Measurements from ENCODE around the gene PTPRU.

PTPRU gene

GRCh38 chr1:29247044-29247443 lies 10.7 kb downstream of the PTPRU start:
- no peak for DNase-seq

GRCh38 chr1:29247571-29248273 lies 11.4 kb downstream of the PTPRU start:
- no peak for DNase-seq

- DNase-seq: no peak
These were observed 12.1 kb downstream of the PTPRU start for GRCh38 chr1:29248409-29248808.

- no peak for DNase-seq
These were observed 12.9 kb downstream of the PTPRU start for GRCh38 chr1:29249170-29249691.

GRCh38 chr1:29249951-29250581 lies 13.7 kb downstream of the PTPRU start:
- no peak for DNase-seq

- no peak for DNase-seq
These were observed 15.1 kb downstream of the PTPRU start for GRCh38 chr1:29251164-29252124.

- no peak for DNase-seq
These were observed 16.9 kb downstream of the PTPRU start for GRCh38 chr1:29253180-29253579.

GRCh38 chr1:29254346-29254745 lies 18.0 kb downstream of the PTPRU start:
- DNase-seq: no peak

GRCh38 chr1:29255134-29255666 lies 18.9 kb downstream of the PTPRU start:
- DNase-seq: no peak

- no peak for DNase-seq
These were observed 20.1 kb downstream of the PTPRU start for GRCh38 chr1:29256394-29256793.

- DNase-seq: no peak
These were observed 20.9 kb downstream of the PTPRU start for GRCh38 chr1:29256979-29257804.

GRCh38 chr1:29258189-29258975 lies 22.1 kb downstream of the PTPRU start:
- DNase-seq: no peak

- DNase-seq: no peak
These were observed 22.9 kb downstream of the PTPRU start for GRCh38 chr1:29258976-29259801.

GRCh38 chr1:29259802-29260441 lies 23.6 kb downstream of the PTPRU start:
- peak; percentile 26 to 27 for DNase-seq

GRCh38 chr1:29260531-29260930 lies 24.2 kb downstream of the PTPRU start:
- no peak for DNase-seq

GRCh38 chr1:29264773-29265389 lies 28.6 kb downstream of the PTPRU start:
- no peak for DNase-seq

- no peak for DNase-seq
These were observed 30.6 kb downstream of the PTPRU start for GRCh38 chr1:29266912-29267311.

- DNase-seq: no peak
These were observed 31.2 kb downstream of the PTPRU start for GRCh38 chr1:29267321-29268070.

GRCh38 chr1:29269382-29269781 lies 33.1 kb downstream of the PTPRU start:
- no peak for DNase-seq

All from CD4-positive, alpha-beta T cell treated with Interleukin-1 beta for 1 hour (primary cell).